H1 (cell line): ENCODE measurements around the gene CSNK2B. TPM values are rescaled to one million over a fixed set of nuclear protein-coding genes. Genes with fewer than 3 reads are reported as not detected.

Experiments used
- CHD1 ChIP-seq: IDR thresholded peaks from 2 replicates; pipeline ENCODE4 v1.6.1; 2012; ENCODE audit warnings: low read depth, low read length, improper control_type of control experiment
- CHD7 ChIP-seq: fragments of 300-600 bp; sonication (generic); IDR thresholded peaks from 2 replicates; pipeline ENCODE4 v1.7.1; 2012; ENCODE audit warnings: low read length, moderate library complexity, mild to moderate bottlenecking, inconsistent platforms; ENCODE audit not compliant: insufficient replicate concordance
- POLR2AphosphoS5 ChIP-seq: IDR thresholded peaks from 2 replicates; pipeline ENCODE4 v1.6.1; 2011; ENCODE audit warnings: low read depth, low read length
- polyA plus RNA-seq, 7 experiments: library from polyadenylated mRNA; depleted of rRNA in 3 of 7; stranded (reverse) in 5 of 7; unstranded in 2 of 7; fragments of >200 nt in 5 of 7; fragments of 200-250 nt in 2 of 7; gene quantifications; 1 replicate in 5 of 7; 2 replicates in 1 of 7; 4 replicates in 1 of 7; pipeline versions ENCODE4 v1.2.1 to v1.2.3, GENCODE V29; 2011 to 2013; ENCODE audit warnings: missing spikeins in 2 of 7, mixed read lengths in 2 of 7
- total RNA-seq: library from RNA; stranded (reverse); fragmentation: NEBNext Ultra II Directional; extraction: Animal tissue kit (Norgen Biotek cat#: 25700); gene quantifications from 2 replicates; pipeline ENCODE4 v1.2.1, GENCODE V29; 2021

The CSNK2B gene
- total and polyA plus RNA-seq, 2 of the 8 experiments (the other 6 are each of a cell fraction or from before 2014, with no cell fraction given): 169 to 208 TPM

- no peak for TF ChIP-seq CHD7
- TF ChIP-seq CHD1: no peak
- TF ChIP-seq POLR2AphosphoS5: peak; percentile 26; the same call in 1 of the 2 replicates
Observed at GRCh38 chr6:31636698-31637596, 28.9 kb upstream of the CSNK2B start (continued).
